GM18499 (cell line): ENCODE measurements around the gene IFT20.
"Not testable (repeated sequence)": the region's sequence is repeated elsewhere in the genome, so short reads cannot be mapped to it uniquely, and the experiment has no call there.

Experiments used
- ATAC-seq: cut with Tn5 transposase; IDR thresholded peaks from one replicate; pipeline ENCODE4 v1.9.1; 2021; ENCODE audit warnings: moderate number of reproducible peaks; ENCODE audit not compliant: insufficient read depth, unreplicated experiment

Gene IFT20

DNA sequence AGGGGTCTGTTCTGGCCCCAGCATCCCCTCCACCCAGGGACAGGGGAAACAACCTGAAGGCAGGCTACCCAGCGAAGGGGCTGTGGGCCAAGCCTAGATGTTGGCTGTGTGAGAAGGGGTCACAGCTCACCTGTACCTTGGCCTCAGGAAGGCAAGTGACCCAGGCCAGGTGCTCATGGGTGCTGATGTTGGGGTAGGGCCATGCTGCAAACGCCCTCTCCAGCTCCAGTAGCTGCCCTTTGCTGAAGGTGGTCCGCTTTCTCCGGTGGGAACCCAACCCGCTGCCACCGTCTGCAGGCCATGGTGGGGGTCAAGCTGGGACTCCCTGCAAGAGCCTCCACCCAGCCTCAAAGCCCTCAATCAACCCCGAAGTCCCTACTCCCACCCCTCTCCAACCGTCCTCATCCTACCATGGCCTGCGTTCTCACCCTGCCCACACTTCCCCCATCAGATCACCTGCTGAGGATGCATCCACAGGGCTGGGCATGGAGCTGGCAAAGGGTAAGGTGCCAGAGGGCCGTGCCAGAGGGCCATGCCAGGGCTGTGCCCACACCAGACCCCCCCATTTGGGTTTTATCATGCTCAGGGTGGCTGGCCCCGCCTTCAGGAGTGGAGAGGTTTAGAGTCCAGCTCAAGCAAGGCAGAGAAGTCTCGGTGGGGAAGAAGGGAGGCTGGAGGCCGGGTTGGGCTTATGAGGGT lies 29.5 kb upstream of the IFT20 start, which contains the start of gene SEBOX:
Gene SEBOX (minus strand): TSS at position 535 of the 699 bp plus-strand sequence. CDS start 48 bp downstream, at position 487.
- ATAC-seq, result no peak

DNA sequence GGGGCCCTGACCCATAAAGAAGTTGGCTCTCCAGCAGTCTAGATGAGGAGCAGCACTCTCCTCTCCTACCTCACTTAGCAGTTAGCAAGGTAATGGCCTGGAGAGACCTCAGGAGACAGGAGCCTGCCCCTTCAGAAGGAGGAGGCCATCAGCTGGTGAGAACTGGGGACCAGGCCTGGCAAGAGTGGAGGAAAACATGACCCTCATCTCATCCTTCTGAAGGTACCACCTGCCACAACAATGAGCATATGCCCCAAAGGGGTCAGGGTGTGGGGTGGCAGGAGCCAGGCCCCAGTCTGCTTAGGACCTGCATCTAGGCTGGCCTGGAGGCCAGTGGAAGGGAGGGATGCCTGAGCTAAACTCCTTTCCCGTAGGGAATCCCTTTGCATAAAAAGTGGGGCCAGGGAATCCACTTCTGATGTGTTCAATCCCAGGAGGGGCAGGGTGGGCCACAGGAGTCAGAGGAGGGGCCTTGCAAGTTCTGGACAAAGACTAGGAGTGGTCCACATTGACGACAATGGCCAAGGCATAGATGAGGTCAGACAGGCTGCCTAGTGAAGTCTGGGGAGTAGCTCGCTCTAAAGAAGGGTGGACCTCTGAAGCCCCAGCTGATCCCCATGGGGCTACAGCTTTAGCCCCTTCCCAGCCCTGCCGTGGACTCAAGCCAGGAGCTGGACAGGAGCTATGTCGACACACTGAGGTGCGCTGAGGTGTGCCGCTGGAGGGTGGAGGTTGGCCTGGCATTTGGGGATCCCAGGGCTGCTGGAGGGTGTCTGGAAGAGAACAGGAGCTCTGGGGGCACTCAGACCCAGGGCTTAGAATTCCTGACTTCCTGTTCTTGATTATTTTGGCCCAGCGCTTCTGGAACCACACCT lies 28.7 kb upstream of the IFT20 start:
- ATAC-seq, result no peak

DNA sequence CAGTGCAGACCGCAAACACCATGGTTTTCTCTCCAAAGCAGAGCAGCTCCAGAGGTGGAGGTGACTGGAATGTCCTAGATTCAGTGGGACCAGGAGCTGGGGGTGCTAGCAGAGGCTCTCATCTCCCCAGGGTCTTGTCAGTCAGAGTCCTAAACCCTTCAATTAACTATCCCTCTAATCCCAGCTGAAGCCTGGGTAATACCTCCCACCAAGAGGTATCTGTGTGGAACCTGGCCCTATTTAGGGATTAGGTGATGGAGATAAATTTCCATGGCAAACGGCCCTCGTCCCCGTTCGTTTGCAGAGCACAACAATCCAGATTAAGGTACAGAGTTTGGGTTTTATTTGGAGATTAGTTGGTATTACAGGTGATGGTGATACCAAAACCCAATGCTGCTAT lies 27.9 kb upstream of the IFT20 start:
- no peak for ATAC-seq

DNA sequence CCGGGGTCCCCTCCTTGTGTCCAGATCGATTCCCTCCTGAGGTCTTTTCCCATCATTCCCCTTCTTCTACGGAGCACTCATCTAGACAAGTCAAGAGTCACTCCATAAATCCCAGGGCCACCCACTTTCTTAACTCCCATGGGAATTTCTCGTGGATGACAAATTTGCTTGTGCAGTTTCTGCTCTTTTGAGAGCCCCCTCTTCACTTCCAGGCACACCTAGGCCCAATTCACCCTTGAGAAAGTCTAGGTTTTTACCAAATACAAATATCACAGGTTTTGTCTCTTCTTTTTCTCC lies 22.6 kb upstream of the IFT20 start:
- no peak for ATAC-seq

DNA sequence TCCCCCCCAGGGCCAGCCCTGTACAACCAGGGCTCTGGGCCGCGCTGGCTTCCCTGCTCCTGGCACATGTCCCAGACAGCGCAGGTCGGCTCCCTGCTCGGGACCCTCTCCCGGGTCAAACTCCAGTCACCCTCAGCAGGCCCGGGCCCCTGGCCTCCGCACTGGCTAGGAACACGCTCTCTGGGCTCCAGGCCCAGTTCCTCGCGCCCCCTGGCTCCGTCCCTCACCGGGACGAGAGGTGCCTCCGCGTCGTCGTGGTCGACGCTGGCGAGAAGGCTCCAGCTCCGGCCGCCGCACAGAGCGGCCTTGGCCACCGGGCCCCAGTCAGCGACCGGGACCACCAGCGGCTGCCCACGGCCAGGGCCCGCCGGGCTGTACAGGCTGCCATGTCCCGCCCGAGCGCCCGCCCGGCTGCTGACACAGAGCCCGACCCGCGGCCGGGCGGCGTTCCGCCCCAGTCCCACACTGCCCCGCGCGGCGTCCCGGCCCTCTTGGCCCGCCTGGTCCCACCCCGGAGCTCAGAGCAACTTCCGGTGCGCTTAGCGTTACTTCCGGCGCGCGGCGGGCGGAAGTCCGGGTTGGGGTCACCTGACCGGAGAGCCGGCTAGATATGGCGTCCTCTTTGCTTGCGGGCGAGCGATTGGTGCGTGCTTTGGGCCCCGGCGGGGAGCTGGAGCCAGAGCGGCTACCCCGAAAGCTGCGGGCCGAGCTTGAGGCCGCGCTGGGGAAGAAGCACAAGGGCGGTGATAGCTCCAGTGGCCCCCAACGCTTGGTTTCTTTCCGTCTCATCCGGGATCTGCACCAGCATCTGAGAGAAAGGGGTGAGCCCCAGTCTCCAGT lies 22.0 kb upstream of the IFT20 start, which contains the start of gene POLDIP2:
Gene POLDIP2 (minus strand): TSS at position 467 of the 840 bp plus-strand sequence. CDS start 79 bp downstream, at position 388.
- ATAC-seq, result peak; percentile 58

DNA sequence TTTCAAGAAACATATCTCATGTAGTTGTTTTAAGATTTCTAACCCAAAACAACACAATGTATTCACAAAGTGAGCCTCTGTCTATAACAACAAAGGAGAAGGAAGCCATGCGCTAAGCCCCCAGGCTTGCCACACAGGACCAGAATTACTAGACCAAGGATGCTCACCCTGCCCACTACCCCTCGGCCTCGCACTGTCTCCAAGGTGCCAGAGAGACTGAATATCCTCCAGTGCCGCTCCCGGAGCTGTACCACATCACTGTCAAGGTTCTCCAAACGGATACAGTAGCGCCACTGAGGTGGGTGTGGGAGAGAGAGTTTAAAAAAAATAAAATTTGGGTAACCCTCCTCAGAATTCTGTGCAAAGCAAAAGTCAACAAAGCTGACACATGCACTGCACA lies 15.0 kb upstream of the IFT20 start:
- no peak for ATAC-seq

DNA sequence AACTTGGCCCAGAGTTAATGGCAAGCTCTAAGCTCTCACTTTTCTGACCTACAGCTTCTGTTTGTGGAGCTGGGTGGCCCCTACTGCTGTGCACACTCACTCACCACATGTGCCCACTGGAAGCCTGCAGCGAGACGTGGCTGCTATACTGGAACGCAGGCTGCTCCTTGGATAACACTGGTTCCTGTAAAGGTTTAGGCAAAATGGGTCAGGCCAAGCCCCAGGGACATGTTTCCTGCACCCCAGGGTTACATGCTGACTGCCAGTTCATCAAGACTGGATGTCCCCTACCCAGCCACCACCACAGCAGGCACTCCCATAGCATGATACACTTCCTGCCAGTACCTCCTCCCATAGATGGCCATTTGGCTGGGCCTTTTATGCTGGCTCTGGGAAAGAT lies 13.7 kb upstream of the IFT20 start:
- ATAC-seq, result no peak

DNA sequence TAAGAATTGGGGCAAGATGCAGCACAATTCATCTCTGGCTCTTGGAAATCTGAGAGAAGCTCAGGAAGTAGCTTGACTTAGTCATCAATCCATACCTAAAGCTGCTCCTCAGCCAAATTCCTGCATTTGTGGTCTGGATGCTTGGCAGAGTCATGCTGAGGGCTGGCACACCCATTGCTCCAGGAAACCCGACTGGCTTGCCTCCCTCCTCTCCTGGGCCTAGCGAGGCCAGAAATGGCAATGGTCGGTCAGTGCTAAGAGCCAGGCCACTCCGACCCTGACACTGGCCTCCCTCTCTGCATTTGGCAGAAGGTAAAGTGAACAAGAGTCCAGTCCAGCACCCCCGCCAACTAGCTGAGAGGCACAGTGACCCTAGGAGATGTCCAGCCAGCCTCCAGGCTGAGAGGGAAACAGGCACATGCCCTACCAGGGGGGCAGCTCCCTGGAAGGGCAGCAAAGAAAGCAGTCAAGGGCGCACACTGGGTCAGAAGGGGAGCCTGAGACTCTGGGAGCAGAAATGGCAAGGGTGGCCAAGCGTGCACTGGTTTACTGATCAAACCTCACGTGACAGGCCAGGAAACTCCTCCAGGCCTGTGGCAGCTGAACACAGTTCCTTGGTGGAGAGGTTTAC lies 12.1 kb upstream of the IFT20 start:
- no peak for ATAC-seq

DNA sequence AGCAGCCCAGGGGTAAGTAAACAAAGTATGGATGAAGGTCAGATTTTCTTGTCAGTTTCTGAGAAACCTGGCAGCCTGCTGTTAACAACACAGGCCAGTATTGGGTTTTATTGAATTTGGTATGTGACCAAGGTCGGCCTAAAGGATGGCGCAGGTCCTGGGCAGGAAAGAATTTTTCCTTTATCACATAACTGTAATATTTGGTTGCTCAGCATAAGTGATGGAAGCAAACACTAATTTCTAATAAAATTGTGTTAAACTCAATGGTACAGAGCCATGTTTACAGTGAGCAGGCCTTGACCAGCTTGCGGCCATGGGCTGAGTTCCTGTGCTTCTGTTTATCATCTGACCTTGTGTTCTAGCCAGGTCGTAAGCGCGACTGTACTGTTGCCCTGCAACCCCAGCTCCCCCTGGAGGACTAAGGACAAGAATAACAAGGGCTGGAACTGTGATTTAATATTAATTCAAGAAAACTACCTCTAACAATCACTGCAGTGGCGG lies 11.5 kb upstream of the IFT20 start:
- no peak for ATAC-seq

DNA sequence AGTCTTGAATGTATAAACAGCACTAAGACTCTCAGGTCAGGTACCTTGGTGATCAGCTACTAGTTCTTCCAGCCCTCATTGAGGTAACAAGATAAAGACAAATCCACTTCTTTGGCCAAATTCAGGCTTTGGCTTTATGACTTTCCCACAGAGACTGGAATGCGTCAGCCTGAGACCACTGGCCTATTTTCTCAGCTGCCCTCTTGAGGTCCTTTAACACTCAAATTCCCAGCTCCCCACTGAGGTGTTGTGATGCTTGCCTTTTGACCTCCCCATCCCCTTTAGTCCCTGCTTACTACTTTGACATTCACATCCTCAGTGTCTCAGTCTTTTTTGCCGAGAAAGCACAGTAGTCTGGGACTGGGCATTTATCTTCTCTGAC lies 10.9 kb upstream of the IFT20 start:
- ATAC-seq, result no peak

DNA sequence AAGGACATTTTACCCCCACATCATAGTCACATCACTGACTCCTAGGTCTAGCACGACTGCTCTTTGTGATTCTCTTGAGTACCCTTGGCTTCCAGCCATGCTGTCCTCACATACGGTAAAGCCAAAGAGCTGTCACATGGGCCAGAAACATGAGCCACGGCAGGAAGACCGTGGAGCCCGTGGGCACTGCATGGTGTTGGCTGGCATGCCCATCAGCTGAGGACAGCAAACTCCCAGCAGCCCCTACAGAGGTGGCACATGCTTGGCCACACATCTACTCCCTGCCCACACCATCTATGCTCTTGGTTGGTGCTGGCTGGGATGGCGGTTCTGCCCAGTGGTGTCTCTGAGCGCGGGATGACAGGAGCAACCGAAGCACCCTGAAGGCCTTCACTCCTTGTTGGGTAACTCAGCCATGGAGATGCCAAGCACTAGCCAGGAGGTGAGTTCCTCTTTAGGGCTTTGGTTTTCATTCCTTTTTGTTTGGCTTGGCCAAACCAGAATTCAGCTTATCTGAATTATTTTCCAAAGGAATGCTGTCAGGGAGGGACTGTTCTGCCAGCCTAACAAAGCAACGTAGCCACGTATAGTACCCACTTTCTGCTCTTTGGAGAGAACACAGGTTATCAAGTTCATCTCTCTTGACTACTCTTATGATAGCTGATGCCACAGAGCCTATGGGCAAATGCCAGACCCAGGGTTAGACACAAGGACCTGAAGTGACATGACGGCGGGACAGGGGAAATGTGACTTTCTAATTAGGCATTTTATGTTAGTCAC lies 10.3 kb upstream of the IFT20 start:
- no peak for ATAC-seq

DNA sequence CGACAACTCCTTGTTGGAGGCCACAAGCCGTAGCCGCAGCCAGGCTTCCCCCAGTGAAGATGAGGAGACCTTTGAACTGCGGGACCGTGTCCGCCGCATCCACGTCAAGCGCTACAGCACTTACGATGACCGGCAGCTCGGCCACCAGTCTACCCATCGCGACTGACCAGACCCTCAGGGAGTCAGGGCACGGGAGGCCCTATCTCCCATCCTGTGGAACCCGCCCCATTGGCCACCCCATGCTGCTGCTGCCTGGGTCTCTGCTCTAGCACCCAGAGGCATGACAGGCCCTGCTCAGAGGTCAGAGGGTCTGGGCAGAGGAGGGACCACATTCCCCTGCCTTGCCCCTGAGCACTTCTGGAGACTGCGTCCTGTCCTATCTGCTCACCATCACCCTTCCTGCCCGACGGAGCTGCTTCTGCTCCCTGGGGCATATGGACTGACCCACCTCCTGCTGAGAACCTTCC lies 9.2 kb upstream of the IFT20 start:
- ATAC-seq, result no peak

DNA sequence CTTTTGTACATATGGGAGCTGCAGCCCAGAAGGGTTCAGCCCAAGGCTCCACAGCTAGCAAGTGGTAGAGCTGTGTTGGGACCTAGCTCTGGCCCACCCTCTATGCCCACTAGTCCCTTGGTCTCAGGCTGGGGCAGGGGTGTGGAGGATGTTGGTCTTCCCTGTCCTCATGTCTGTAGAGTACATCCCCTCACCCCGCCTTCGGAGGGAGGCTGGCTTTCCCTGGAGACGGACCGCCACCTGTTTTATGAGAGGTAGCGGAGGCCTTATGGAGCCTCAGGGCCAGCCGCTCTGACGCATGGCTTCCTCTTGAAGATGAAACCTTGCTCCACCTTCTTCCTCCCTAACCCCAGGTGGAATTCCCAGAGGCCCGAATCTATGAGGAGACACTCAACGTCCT lies 8.7 kb upstream of the IFT20 start:
- ATAC-seq, result no peak

DNA sequence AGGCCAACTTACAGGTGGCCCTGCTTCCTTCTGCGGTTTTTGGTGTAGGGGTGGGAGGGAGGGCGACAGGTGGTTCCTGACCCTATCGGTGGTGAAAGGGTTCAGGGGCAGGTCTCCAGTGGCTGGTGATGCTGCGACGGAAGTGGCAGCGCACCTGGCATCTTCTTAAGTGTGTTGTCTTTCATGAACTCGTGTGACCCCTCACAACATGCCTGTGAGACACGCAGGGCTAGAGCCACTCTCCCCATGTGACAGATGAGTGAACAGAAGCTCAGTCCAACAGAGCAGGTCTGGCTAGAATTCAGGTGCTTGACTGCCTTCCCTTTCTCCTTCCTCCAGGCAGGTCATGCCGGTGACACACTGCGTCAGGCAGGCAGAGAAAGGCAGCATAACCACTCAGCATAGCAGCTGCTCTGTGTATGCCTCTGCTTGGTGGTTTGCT lies 8.2 kb upstream of the IFT20 start:
- no peak for ATAC-seq

DNA sequence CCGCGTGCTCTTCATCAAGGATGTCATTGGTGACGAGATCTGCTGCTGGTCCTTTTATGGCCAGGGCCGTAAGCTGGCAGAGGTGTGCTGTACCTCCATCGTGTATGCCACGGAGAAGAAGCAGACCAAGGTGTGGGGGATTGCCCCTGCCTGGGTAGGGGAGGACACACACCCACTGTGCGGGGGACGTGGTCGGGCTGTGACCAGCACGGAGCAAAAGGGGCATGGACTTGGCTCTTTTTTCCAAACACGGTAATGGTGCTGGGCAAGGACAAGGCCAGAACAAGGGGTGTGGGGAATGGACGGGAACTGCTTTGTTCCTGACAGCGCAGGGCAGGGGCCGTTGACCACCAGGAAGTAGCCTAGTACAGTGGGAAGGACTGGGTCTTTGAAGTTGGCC lies 7.0 kb upstream of the IFT20 start:
- no peak for ATAC-seq

DNA sequence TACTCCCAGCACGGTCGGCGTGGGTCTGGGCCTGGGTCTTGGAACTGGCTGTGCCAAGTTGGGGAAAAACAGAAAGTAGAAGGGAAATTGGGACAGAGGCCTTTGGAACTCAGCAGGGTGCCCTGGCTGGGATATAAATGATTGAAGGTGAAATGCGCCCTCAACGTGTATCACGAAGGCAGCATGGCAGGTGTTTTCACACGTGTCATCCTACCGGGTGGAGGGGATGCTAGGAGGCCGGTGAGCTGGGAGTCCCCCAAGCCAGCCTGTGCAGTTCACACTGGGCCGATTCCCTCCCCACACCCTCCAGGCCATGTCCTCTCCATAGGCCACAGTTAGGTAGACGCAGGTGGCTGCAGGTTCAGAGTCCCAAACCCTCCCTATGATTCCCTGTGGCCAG lies 6.2 kb upstream of the IFT20 start:
- no peak for ATAC-seq

DNA sequence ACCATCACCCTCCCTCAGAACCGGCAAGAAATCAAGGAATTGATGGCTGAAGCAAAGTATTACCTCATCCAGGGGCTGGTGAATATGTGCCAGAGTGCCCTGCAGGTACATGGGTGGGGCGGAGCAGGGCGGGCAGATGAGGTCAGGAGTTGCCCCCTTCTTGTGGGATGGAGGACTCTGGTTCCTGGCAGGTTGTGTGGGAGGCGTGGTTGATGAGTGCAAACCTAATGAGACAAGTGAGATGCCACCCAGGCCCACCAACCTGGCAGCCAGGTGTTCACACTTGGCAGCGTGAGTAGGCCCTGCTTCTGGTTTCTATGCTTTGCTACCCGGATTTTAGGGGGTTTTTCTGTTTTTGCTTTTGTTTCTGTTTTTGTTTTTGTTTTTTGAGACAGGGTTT lies 5.1 kb upstream of the IFT20 start:
- no peak for ATAC-seq

DNA sequence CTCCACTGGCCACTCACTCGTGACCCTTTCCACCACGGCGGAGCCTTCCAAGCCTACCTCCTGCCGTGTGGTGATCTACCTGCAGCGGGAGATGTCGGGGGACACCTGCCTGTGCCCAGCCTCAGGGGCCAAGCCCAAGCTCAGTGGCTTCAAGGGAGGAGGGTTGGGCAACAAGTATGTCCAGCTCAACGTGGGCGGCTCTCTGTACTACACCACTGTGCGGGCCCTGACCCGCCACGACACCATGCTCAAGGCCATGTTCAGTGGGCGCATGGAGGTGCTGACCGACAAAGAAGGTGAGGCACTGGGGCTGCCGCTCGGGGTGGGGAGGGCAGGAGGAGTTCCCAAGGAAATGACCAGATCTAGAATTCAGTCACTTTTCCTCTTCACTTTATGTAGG lies 4.2 kb upstream of the IFT20 start:
- no peak for ATAC-seq

DNA sequence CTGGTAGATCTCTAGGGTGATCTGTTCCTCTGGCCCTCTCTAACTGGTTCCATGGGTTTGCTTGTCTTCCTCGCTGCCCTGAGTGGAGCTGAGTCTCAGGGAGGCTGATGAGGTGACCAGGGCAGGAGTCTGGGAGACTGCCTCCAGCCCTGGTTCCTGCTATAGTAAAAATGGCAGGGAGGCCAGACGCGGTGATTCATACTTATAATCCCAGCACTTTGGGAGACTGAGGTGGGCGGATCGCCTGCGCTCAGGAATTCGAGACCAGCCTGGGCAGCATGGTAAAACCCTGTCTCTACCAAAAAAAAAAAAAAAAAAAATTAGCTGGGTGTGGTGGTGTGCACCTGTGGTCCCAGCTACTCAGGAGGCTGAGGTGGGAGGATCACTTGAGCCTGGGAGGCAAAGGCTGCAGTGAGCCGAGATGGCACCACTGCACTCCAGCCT lies 3.5 kb upstream of the IFT20 start:
- not testable (repeated sequence) for ATAC-seq
